ENCODE results near the gene WIPI1.
"Not testable (repeated sequence)": the region's sequence is repeated elsewhere in the genome, so short reads cannot be mapped to it uniquely, and the experiment has no call there.

WIPI1 gene

GRCh38 chr17:68383443-68384321 is 73.6 kb downstream of the WIPI1 start:
- H3K9ac ChIP-seq (ENCODE audit: low read depth, low read length), result no peak overlapping the region
- no peaks in the 10 kb centered on the region for H3K36me3 ChIP-seq (ENCODE audit: insufficient read depth, low read length)
- H3K4me1 ChIP-seq (ENCODE audit: insufficient read depth, low read length), result peaks cover 11% of the 10 kb centered on the region
- H3K9me3 ChIP-seq (ENCODE audit: control insufficient read depth, insufficient read depth, low read length), result no peaks in the 10 kb centered on the region

- no peaks in the 10 kb centered on the region for H3K36me3 ChIP-seq (ENCODE audit: insufficient read depth, low read length)
- no peaks in the 10 kb centered on the region for H3K9me3 ChIP-seq (ENCODE audit: control insufficient read depth, insufficient read depth, low read length)
- H3K4me1 ChIP-seq (ENCODE audit: insufficient read depth, low read length), result peaks cover 17% of the 10 kb centered on the region
Observed at GRCh38 chr17:68383120-68383442, 74.2 kb downstream of the WIPI1 start.

DNA sequence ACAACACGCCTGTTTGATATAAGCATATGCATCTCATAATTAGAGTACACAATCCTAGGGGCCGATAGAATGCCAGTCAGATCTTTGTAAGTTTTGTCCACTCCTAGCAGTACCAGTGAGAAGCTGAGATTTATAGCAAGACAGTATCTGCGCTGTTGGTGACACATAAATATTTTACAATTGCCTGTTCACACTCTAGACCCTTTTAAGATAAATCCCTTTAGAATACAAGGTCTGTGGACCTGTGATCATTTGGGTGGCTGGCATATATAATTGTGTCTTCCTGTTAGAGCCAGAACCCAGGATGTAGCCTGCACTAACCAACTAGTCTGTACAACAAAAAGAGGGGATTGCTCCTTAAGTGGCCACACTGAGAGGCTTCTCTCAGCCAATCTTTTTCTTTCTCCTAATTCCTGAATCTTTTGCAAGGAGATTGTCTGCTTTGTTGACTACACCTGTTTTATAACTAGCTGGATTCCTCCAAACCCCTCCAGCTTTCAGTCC is 74.7 kb downstream of the WIPI1 start:
- no peaks in the 10 kb centered on the region for H3K36me3 ChIP-seq (ENCODE audit: insufficient read depth, low read length)
- no peaks in the 10 kb centered on the region for H3K9me3 ChIP-seq (ENCODE audit: control insufficient read depth, insufficient read depth, low read length)
- H3K4me1 ChIP-seq (ENCODE audit: insufficient read depth, low read length), result peaks cover 22% of the 10 kb centered on the region
- H3K9ac ChIP-seq (ENCODE audit: low read depth, low read length), result no peak overlapping the region

More at GRCh38 chr17:68383120-68383442, 74.2 kb downstream of the WIPI1 start:
- H3K9ac ChIP-seq (ENCODE audit: low read depth, low read length), result no peak overlapping the region

DNA sequence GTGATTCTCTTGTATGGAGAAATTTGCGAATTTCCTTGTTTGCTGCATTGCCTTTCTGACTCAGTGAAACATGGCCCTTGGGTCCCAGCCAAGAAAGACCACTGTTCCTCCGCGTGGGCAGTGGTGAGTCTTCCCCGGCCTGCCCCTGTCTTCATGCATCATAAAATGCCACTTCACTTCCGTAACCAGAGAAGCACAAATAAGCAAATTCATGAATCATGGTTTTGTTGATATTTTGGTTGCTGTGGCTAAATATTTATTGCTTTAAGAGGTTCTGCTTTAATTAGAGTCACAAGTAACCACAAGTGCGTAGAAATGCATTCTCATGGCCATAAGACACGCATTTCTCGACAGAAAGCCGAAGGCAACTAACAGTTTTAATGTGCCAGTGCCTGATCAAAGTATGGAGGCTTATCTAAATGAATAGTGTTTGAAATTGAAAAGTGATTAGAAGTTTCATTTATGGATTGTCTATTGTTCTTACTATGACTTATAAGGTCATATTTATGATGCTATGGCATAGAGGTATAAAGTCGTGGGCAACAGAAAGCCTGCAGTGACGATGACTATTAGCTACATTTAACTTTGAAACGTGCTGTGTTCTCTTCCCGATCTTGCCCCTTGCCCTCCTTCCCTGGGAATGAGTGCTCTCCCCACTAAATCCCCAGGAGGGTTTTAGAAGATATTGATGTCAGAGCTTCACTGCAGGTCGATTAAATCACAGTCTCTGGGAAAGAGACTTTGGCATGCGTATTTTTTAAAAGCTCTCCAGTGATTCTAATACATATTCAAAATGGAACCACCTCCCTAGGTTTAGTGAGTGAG is 76.0 kb downstream of the WIPI1 start:
- H3K36me3 ChIP-seq (ENCODE audit: insufficient read depth, low read length), result no peaks in the 10 kb centered on the region
- no peaks in the 10 kb centered on the region for H3K9me3 ChIP-seq (ENCODE audit: control insufficient read depth, insufficient read depth, low read length)
- peaks cover 28% of the 10 kb centered on the region for H3K4me1 ChIP-seq (ENCODE audit: insufficient read depth, low read length)
- no peak overlapping the region for H3K9ac ChIP-seq (ENCODE audit: low read depth, low read length)

- Histone ChIP-seq H3K4me1 (ENCODE audit: insufficient read depth, low read length) (peaks cover 28% of the 10 kb centered on the region), H3K9me3 (ENCODE audit: control insufficient read depth, insufficient read depth, low read length) (no peaks in the 10 kb centered on the region), H3K9ac (ENCODE audit: low read depth, low read length) (no peak overlapping the region), H3K36me3 (ENCODE audit: insufficient read depth, low read length) (no peaks in the 10 kb centered on the region)
Observed at GRCh38 chr17:68379692-68380677, 77.3 kb downstream of the WIPI1 start.

DNA sequence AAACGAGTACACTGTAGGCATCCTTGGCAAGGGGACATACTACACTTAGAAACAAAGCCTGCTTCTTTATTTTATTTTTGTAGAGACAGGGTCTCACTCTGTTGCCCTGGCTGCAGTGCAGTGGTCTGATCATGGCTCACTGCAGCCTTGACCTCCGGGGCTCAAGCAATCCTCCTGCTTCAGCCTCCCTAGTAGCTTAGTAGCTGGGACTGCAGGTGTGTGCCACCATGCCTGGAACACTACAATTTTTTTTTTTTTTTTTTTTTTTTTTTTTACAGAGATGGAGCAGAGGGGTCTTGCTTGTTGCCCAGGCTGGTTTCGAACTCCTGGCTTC is 78.2 kb downstream of the WIPI1 start:
- Histone ChIP-seq H3K9ac (ENCODE audit: low read depth, low read length) (no peak overlapping the region), H3K4me1 (ENCODE audit: insufficient read depth, low read length) (peaks cover 28% of the 10 kb centered on the region), H3K36me3 (ENCODE audit: insufficient read depth, low read length) (no peaks in the 10 kb centered on the region), H3K9me3 (ENCODE audit: control insufficient read depth, insufficient read depth, low read length) (no peaks in the 10 kb centered on the region)

GRCh38 chr17:68378268-68379176 is 78.8 kb downstream of the WIPI1 start:
- no peaks in the 10 kb centered on the region for H3K36me3 ChIP-seq (ENCODE audit: insufficient read depth, low read length)
- H3K4me1 ChIP-seq (ENCODE audit: insufficient read depth, low read length), result peaks cover 22% of the 10 kb centered on the region

DNA sequence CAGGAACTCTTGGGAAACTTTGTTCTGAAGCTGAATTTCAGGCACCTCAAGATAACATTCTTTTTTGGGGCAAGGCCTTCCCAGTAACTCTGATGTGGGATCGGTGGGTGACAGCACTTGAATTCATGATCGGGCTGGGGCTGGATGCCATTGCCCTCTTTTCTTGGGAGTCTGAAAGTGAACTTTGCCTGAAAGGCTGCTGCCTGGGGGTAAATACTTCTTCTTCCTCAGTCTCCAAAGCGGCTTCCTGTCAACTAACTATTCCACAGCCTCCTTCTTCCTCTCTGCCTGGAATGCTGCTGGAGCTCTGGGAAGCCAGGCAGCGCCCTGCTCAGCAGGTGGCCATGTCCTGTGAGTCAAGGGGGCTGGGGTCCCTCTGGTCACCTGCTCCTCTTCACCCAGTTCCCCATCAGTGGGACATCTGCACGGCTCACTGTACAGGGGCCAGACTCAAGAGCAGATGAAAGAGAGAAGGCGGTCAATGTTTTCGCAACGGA is 79.5 kb downstream of the WIPI1 start:
- H3K4me1 ChIP-seq (ENCODE audit: insufficient read depth, low read length), result peaks cover 22% of the 10 kb centered on the region
- peak overlapping the region; percentile 0; the same call in 1 of the 2 replicates for H3K9ac ChIP-seq (ENCODE audit: low read depth, low read length)
- H3K36me3 ChIP-seq (ENCODE audit: insufficient read depth, low read length), result no peaks in the 10 kb centered on the region
- H3K9me3 ChIP-seq (ENCODE audit: control insufficient read depth, insufficient read depth, low read length), result no peaks in the 10 kb centered on the region

More at GRCh38 chr17:68378268-68379176, 78.8 kb downstream of the WIPI1 start:
- H3K9me3 ChIP-seq (ENCODE audit: control insufficient read depth, insufficient read depth, low read length), result no peaks in the 10 kb centered on the region
- H3K9ac ChIP-seq (ENCODE audit: low read depth, low read length), result peak overlapping the region; percentile 0; the same call in 1 of the 2 replicates

- not testable (repeated sequence) for H3K36me3 ChIP-seq (ENCODE audit: insufficient read depth, low read length); H3K9me3 ChIP-seq (ENCODE audit: control insufficient read depth, insufficient read depth, low read length); H3K9ac ChIP-seq (ENCODE audit: low read depth, low read length)
- H3K4me1 ChIP-seq (ENCODE audit: insufficient read depth, low read length), result peaks cover 22% of the 10 kb centered on the region
Observed at GRCh38 chr17:68376178-68376577, 81.1 kb downstream of the WIPI1 start.

DNA sequence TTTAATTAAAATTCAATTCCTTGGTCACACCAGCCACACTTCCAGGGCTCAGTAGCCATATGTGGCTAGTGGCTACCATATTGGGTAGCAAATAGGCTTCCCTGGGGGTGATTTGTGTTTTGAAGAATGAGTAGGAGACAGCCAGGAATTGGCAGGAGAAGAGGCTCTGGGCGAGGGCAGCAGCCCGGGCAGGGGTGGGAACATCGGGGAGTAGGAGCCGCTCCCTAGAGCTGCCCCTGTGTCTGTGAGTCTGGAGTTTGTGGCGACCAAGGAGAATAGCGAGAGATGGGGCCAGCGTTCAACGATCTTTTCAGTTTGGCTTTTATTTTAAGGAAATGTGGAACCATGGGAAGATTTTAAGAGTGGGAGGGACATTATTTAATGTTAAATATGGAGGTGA is 81.7 kb downstream of the WIPI1 start:
- Histone ChIP-seq H3K36me3 (ENCODE audit: insufficient read depth, low read length) (0 out of 2 replicates have a peak, but pooled peaks cover 2% of the 10 kb centered on the region), H3K4me1 (ENCODE audit: insufficient read depth, low read length) (peaks cover 22% of the 10 kb centered on the region), H3K9me3 (ENCODE audit: control insufficient read depth, insufficient read depth, low read length) (no peaks in the 10 kb centered on the region), H3K9ac (ENCODE audit: low read depth, low read length) (no peak overlapping the region)

Measured in ES-I3 (cell line).